ENCODE results near the gene MTFP1.

DNA sequence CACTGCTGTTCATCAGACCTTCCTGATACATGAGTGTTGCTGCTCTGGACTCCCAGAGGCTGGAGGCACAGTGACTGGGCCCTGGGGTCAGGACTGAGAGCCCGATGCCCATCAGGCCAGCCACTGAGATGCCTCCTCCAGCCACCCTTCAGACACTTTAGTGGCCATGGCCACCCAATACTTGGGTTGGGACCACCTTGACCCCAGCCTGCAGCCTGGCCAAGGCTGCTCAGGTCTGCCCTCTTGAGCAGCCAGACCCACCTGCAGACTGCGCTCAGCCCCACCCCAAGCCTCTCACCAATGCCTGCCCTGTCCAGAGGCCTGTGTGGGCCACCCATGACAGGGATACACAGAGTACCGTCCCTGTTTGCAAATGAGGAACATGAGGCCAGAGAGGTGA is 42.5 kb upstream of the MTFP1 start:
- TF ChIP-seq, protein P1, sequence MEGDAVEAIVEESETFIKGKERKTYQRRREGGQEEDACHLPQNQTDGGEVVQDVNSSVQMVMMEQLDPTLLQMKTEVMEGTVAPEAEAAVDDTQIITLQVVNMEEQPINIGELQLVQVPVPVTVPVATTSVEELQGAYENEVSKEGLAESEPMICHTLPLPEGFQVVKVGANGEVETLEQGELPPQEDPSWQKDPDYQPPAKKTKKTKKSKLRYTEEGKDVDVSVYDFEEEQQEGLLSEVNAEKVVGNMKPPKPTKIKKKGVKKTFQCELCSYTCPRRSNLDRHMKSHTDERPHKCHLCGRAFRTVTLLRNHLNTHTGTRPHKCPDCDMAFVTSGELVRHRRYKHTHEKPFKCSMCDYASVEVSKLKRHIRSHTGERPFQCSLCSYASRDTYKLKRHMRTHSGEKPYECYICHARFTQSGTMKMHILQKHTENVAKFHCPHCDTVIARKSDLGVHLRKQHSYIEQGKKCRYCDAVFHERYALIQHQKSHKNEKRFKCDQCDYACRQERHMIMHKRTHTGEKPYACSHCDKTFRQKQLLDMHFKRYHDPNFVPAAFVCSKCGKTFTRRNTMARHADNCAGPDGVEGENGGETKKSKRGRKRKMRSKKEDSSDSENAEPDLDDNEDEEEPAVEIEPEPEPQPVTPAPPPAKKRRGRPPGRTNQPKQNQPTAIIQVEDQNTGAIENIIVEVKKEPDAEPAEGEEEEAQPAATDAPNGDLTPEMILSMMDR (IDR thresholded peaks at IDR 0.05; ENCODE audit: insufficient read depth, low read length, poor library complexity, severe bottlenecking) = no peak
- TF ChIP-seq EZH2phosphoT487 (conservative IDR thresholded peaks at IDR 0.05; ENCODE audit: low read length) = no peak
